H1 (cell line): ENCODE results near the gene SLC25A34. TPM values are rescaled to one million over a fixed set of nuclear protein-coding genes. Genes with fewer than 3 reads are reported as not detected.

Experiments
- CTCF ChIA-PET: fragments of 300-600 bp; sonication (Branson Sonifier 250); formaldehyde crosslinking; loops from one replicate; lab custom pipeline; 2021; ENCODE audit not compliant: partially characterized antibody; lab: Charles Lee
- POLR2A ChIA-PET: fragments of 300-600 bp; sonication (Branson Sonifier 250); formaldehyde crosslinking; loops from one replicate; lab custom pipeline; 2021; ENCODE audit warnings: inconsistent platforms; ENCODE audit not compliant: partially characterized antibody; lab: Charles Lee
- DNase-seq, 2 experiments: peaks; one replicate each; pipeline versions ENCODE4 v3.0.0 to v3.0.0-alpha.2; 2010 to 2022; ENCODE audit warnings: low spot score in 2 of 2, low read depth in 1 of 2, mixed read lengths in 1 of 2
- FAIRE-seq: peaks from 2 replicates; lab custom pipeline; 2011; peaks lifted over from hg19 to GRCh38; lab: Jason Lieb, UNC
- H2AFZ ChIP-seq: 2 replicates; pipeline ENCODE4 v1.8.1; 2012; ENCODE audit warnings: low read length, inconsistent platforms
- H2AK5ac ChIP-seq: 2 replicates; pipeline ENCODE4 v1.6.1; 2013; ENCODE audit warnings: low read depth, low read length
- H2BK120ac ChIP-seq: replicated peaks from 2 replicates; pipeline ENCODE3; 2013; ENCODE audit warnings: low read depth, low read length, inconsistent platforms
- H2BK12ac ChIP-seq: 2 replicates; pipeline ENCODE4 v1.6.1; 2013; ENCODE audit warnings: low read depth, low read length
- H2BK15ac ChIP-seq: 2 replicates; pipeline ENCODE4 v1.6.1; 2013; ENCODE audit warnings: low read length
- H2BK20ac ChIP-seq: 2 replicates; pipeline ENCODE4 v1.6.1; 2013; ENCODE audit warnings: low read length
- H2BK5ac ChIP-seq: 2 replicates; pipeline ENCODE4 v1.6.1; 2013; ENCODE audit warnings: low read depth, low read length
- H3K14ac ChIP-seq: 2 replicates; pipeline ENCODE4 v1.6.1; 2013; ENCODE audit warnings: inconsistent platforms; ENCODE audit not compliant: insufficient read length
- H3K18ac ChIP-seq: 2 replicates; pipeline ENCODE4 v1.6.1; 2013; ENCODE audit warnings: low read length; ENCODE audit errors: extremely low read depth
- H3K23ac ChIP-seq: 2 replicates; pipeline ENCODE4 v1.6.1; 2013; ENCODE audit warnings: inconsistent platforms; ENCODE audit not compliant: insufficient read length
- H3K23me2 ChIP-seq: 2 replicates; pipeline ENCODE4 v1.6.1; 2013; ENCODE audit warnings: low read depth, low read length
- H3K27ac ChIP-seq: 2 replicates; pipeline ENCODE4 v1.6.1; 2011; ENCODE audit warnings: low read depth, low read length, inconsistent platforms
- H3K27me3 ChIP-seq, 4 experiments: replicated peaks in 1 of 4; 1 replicate in 1 of 4; 2 replicates in 3 of 4; pipeline versions ENCODE4 v1.6.1 to v1.8.1; 2011 to 2013; ENCODE audit warnings: low read length in 3 of 4, mild to moderate bottlenecking in 3 of 4, inconsistent platforms in 2 of 4, mixed read lengths in 2 of 4, moderate library complexity in 1 of 4; ENCODE audit not compliant: control insufficient read depth in 3 of 4, insufficient read depth in 3 of 4; ENCODE audit errors: extremely low read depth in 1 of 4
- H3K36me3 ChIP-seq, 4 experiments: 2 replicates each; pipeline versions ENCODE4 v1.6.1 to v1.8.1; 2011 to 2013; ENCODE audit warnings: mild to moderate bottlenecking in 4 of 4, low read length in 3 of 4, moderate library complexity in 2 of 4, control low read depth in 1 of 4, inconsistent platforms in 1 of 4; ENCODE audit not compliant: insufficient read depth in 4 of 4, control insufficient read depth in 2 of 4
- H3K4ac ChIP-seq: replicated peaks from 2 replicates; pipeline ENCODE3; 2013; ENCODE audit warnings: low read length, low read depth, mixed read lengths, inconsistent platforms; ENCODE audit not compliant: insufficient read length
- H3K4me1 ChIP-seq, 4 experiments: replicated peaks in 1 of 4; 1 replicate in 1 of 4; 2 replicates in 3 of 4; pipeline versions ENCODE4 v1.6.1 to v1.8.1; 2011 to 2013; ENCODE audit warnings: low read length in 3 of 4, inconsistent platforms in 2 of 4, mixed read lengths in 1 of 4; ENCODE audit not compliant: insufficient read depth in 4 of 4, control insufficient read depth in 3 of 4
- H3K4me2 ChIP-seq, 2 experiments: 2 replicates each; pipeline versions ENCODE4 v1.6.1 to v1.8.1; 2011 to 2013; ENCODE audit warnings: low read depth in 2 of 2, low read length in 2 of 2, control low read depth in 1 of 2, inconsistent platforms in 1 of 2, mild to moderate bottlenecking in 1 of 2; ENCODE audit not compliant: insufficient read depth in 1 of 2
- H3K4me3 ChIP-seq, 4 experiments: fragments of 200-600, 300-600 bp in 1 of 4; sonication (generic), shearing (Covaris generic), sonication (Bioruptor Twin) in 1 of 4; 2 replicates each; pipeline versions ENCODE4 v1.5.1 to v1.8.1; 2011 to 2016; ENCODE audit warnings: low read length in 4 of 4, low read depth in 3 of 4, control low read depth in 2 of 4, inconsistent platforms in 2 of 4, mild to moderate bottlenecking in 2 of 4, mixed read lengths in 1 of 4, moderate library complexity in 1 of 4; ENCODE audit not compliant: insufficient read depth in 2 of 4; ENCODE audit errors: extremely low read depth in 1 of 4
- H3K56ac ChIP-seq: replicated peaks from 2 replicates; pipeline ENCODE3; 2013; ENCODE audit warnings: low read depth, mild to moderate bottlenecking, mixed read lengths, low read length, inconsistent platforms; ENCODE audit not compliant: insufficient read length
- H3K79me1 ChIP-seq: 2 replicates; pipeline ENCODE4 v1.6.1; 2013; ENCODE audit warnings: low read depth, low read length, control low read depth
- H3K79me2 ChIP-seq, 2 experiments: 2 replicates each; pipeline versions ENCODE4 v1.6.1 to v1.8.1; 2012 to 2013; ENCODE audit warnings: low read length in 2 of 2, mild to moderate bottlenecking in 2 of 2, inconsistent platforms in 1 of 2; ENCODE audit not compliant: insufficient read depth in 2 of 2, control insufficient read depth in 1 of 2
- H3K9ac ChIP-seq, 4 experiments: replicated peaks in 1 of 4; 1 replicate in 1 of 4; 2 replicates in 3 of 4; pipeline versions ENCODE4 v1.6.1 to v1.8.1; 2011 to 2013; ENCODE audit warnings: low read depth in 3 of 4, low read length in 3 of 4, control low read depth in 2 of 4, mild to moderate bottlenecking in 2 of 4, moderate library complexity in 2 of 4, inconsistent platforms in 1 of 4; ENCODE audit errors: extremely low read depth in 1 of 4
- H3K9me3 ChIP-seq, 2 experiments: 2 replicates each; pipeline versions ENCODE4 v1.6.1 to v1.8.1; 2012 to 2013; ENCODE audit warnings: mild to moderate bottlenecking in 2 of 2, moderate library complexity in 2 of 2, control low read depth in 1 of 2, inconsistent platforms in 1 of 2, low read depth in 1 of 2, low read length in 1 of 2, mixed read lengths in 1 of 2; ENCODE audit not compliant: insufficient read depth in 2 of 2
- H4K20me1 ChIP-seq, 2 experiments: replicated peaks in 1 of 2; 2 replicates each; pipeline versions ENCODE3 to v1.8.1; 2011 to 2013; ENCODE audit warnings: inconsistent platforms in 2 of 2, low read length in 2 of 2, mild to moderate bottlenecking in 1 of 2; ENCODE audit not compliant: insufficient read depth in 2 of 2, control insufficient read depth in 1 of 2
- H4K5ac ChIP-seq: 2 replicates; pipeline ENCODE4 v1.6.1; 2013; ENCODE audit warnings: low read length, low read depth, mixed read lengths, inconsistent platforms; ENCODE audit not compliant: insufficient read length
- H4K8ac ChIP-seq: 2 replicates; pipeline ENCODE4 v1.8.0; 2013; ENCODE audit warnings: mild to moderate bottlenecking, moderate library complexity, low read length, inconsistent platforms; ENCODE audit not compliant: insufficient read depth; ENCODE audit errors: extremely low read depth
- H4K91ac ChIP-seq: replicated peaks from 2 replicates; pipeline ENCODE3; 2013; ENCODE audit warnings: low read length, mixed read lengths, inconsistent platforms; ENCODE audit not compliant: insufficient read length
- CBX5 ChIP-seq: fragments of 300-800, 300-1000 bp; sonication (generic); IDR thresholded peaks from 2 replicates; pipeline ENCODE4 v1.7.1; 2016; ENCODE audit warnings: antibody characterized with exemption, low read length, low read depth
- CHD1 ChIP-seq: IDR thresholded peaks from 2 replicates; pipeline ENCODE4 v1.6.1; 2012; ENCODE audit warnings: low read depth, low read length, improper control_type of control experiment
- CHD2 ChIP-seq: IDR thresholded peaks from 2 replicates; pipeline ENCODE4 v1.6.1; 2012; ENCODE audit warnings: low read length, improper control_type of control experiment
- CTBP2 ChIP-seq: IDR thresholded peaks from 2 replicates; pipeline ENCODE4 v1.7.0; 2011; ENCODE audit warnings: borderline replicate concordance, mild to moderate bottlenecking, moderate library complexity, mixed read lengths, low read length; ENCODE audit not compliant: insufficient read depth, insufficient read length
- GABPA ChIP-seq: IDR thresholded peaks from 2 replicates; pipeline ENCODE4 v1.6.1; 2011; ENCODE audit warnings: mild to moderate bottlenecking, low read length, moderate library complexity, borderline replicate concordance; ENCODE audit not compliant: insufficient read depth
- RBBP5 ChIP-seq: IDR thresholded peaks from 2 replicates; pipeline ENCODE4 v1.7.1; 2012; ENCODE audit warnings: low read depth, mild to moderate bottlenecking, inconsistent platforms, low read length, moderate library complexity, borderline replicate concordance
- RXRA ChIP-seq: IDR thresholded peaks from 2 replicates; pipeline ENCODE4 v1.6.1; 2011; ENCODE audit warnings: low read depth, mild to moderate bottlenecking, low read length, moderate library complexity; ENCODE audit not compliant: insufficient read depth
- SIN3A ChIP-seq, 2 experiments: IDR thresholded peaks in 1 of 2; conservative IDR thresholded peaks in 1 of 2; 2 replicates each; pipeline ENCODE4 v1.6.1; 2011 to 2012; ENCODE audit warnings: low read length in 2 of 2, improper control_type of control experiment in 1 of 2, low read depth in 1 of 2, mild to moderate bottlenecking in 1 of 2
- SIRT6 ChIP-seq: IDR thresholded peaks from one replicate; pipeline ENCODE4 v1.7.1; 2012; ENCODE audit warnings: low read length, inconsistent platforms
- SP1 ChIP-seq: IDR thresholded peaks from 2 replicates; pipeline ENCODE4 v1.6.1; 2011; ENCODE audit warnings: low read depth, low read length
- TAF7 ChIP-seq: optimal IDR thresholded peaks from 2 replicates; pipeline ENCODE3; 2011; ENCODE audit warnings: low read depth, mild to moderate bottlenecking, inconsistent platforms, low read length, moderate library complexity, borderline replicate concordance
- TBP ChIP-seq: IDR thresholded peaks from 2 replicates; pipeline ENCODE4 v1.6.1; 2011; ENCODE audit warnings: low read depth, low read length, improper control_type of control experiment
- WGBS, 2 experiments: shearing (Covaris generic) in 1 of 2; methylation state at CpG; one replicate each; pipeline versions ENCODE4 v1.1.6 to v1.1.7; 2013 to 2015; ENCODE audit warnings: low lambda C conversion rate in 2 of 2, mixed read lengths in 2 of 2, inconsistent platforms in 1 of 2, low coverage in 1 of 2, missing lambda C conversion rate in 1 of 2; ENCODE audit not compliant: insufficient replicate concordance in 2 of 2, insufficient coverage in 1 of 2, insufficient read length in 1 of 2; ENCODE audit errors: extremely low coverage in 1 of 2, missing lambda C conversion rate in 1 of 2; 5-methylcytosine and 5-hydroxymethylcytosine counted together
- polyA plus RNA-seq, 7 experiments: library from polyadenylated mRNA; depleted of rRNA in 3 of 7; stranded (reverse) in 5 of 7; unstranded in 2 of 7; fragments of >200 nt in 5 of 7; fragments of 200-250 nt in 2 of 7; gene quantifications; 1 replicate in 5 of 7; 2 replicates in 1 of 7; 4 replicates in 1 of 7; pipeline versions ENCODE4 v1.2.1 to v1.2.3, GENCODE V29; 2011 to 2013; ENCODE audit warnings: missing spikeins in 2 of 7, mixed read lengths in 2 of 7
- total RNA-seq: library from RNA; stranded (reverse); fragmentation: NEBNext Ultra II Directional; extraction: Animal tissue kit (Norgen Biotek cat#: 25700); gene quantifications from 2 replicates; pipeline ENCODE4 v1.2.1, GENCODE V29; 2021

The SLC25A34 gene
- total and polyA plus RNA-seq, 2 of the 8 experiments (the other 6 are each of a cell fraction or from before 2014, with no cell fraction given) = 0.48 to 0.62 TPM

GRCh38 chr1:15738416-15739113 is 2.5 kb downstream of the SLC25A34 start:
- Histone ChIP-seq H3K4ac (no peak overlapping the region), H2BK5ac (no peak overlapping the region), H4K20me1 (peaks cover 4% of the 10 kb centered on the region in 2 experiments), H3K36me3 (peaks cover 0 to 8% (median under 1%) of the 10 kb centered on the region in 4 experiments; a peak in 4 of 8 replicates), H3K23me2 (no peaks in the 10 kb centered on the region; the same call in 1 of the 2 replicates), H3K18ac (no peak overlapping the region), H4K5ac (no peak overlapping the region), H3K79me2 (no peaks in the 10 kb centered on the region), H2AFZ (no peak overlapping the region), H2BK15ac (no peak overlapping the region), H3K4me1 (peaks cover 0 to 27% (median 9%) of the 10 kb centered on the region in 4 experiments; a peak in 5 of 7 replicates), H4K8ac (no peak overlapping the region), H3K9me3 (no peaks in the 10 kb centered on the region), H3K27me3 (no peaks in the 10 kb centered on the region), H3K23ac (no peak overlapping the region), H3K9ac (no peak overlapping the region), H3K4me2 (no peak overlapping the region), H2BK20ac (no peak overlapping the region), H3K14ac (no peak overlapping the region), H3K56ac (no peak overlapping the region), H2BK12ac (no peak overlapping the region), H3K79me1 (no peaks in the 10 kb centered on the region), H2AK5ac (no peak overlapping the region), H2BK120ac (no peak overlapping the region), H4K91ac (no peak overlapping the region), H3K27ac (no peak overlapping the region), H3K4me3 (no peak overlapping the region)
- ChIA-PET CTCF (interaction anchor here (0.8 to 6.1 kb wide), 13 partner anchors 7 to 143 kb away, joined by 3 to 41 read pairs (median 4); no protein-coding TSS in a partner anchor), POLR2A (interaction anchor here (0.9 to 2.0 kb wide), 4 partner anchors 12 to 238 kb away, joined by 3 to 6 read pairs (median 3); no protein-coding TSS in a partner anchor)
- FAIRE-seq (no peak), DNase-seq (no peak)
- WGBS, 2 experiments = 87% methylated on average over 15 of the region's 15 CpGs; no CpG with 5 or more reads in 1 of the 2 experiments
- TF ChIP-seq RBBP5 = no peak
- TF ChIP-seq GABPA = no peak
- no peak for TF ChIP-seq TAF7
- no peak for TF ChIP-seq CTBP2
- no peak for TF ChIP-seq SIRT6
- no peak for TF ChIP-seq TBP
- no peak for TF ChIP-seq SIN3A (conservative IDR thresholded peaks at IDR 0.05 in 1 of 2, IDR thresholded peaks at IDR 0.05 in 1 of 2; ENCODE audit: low read depth in 1 of 2, low read length in 2 of 2)
- TF ChIP-seq CHD1 = no peak
- TF ChIP-seq RXRA = no peak
- TF ChIP-seq CHD2 = no peak
- TF ChIP-seq CBX5 = no peak
- TF ChIP-seq SP1 = no peak
